GM12873 (cell line): ENCODE data around the gene SLC9A8.

Source experiments
- CTCF ChIP-seq: IDR thresholded peaks from 2 replicates; pipeline ENCODE4 v1.5.1; 2012; ENCODE audit warnings: low read depth, mild to moderate bottlenecking, moderate library complexity, low read length, control low read depth; ENCODE audit not compliant: insufficient read depth; ENCODE audit errors: missing control alignments

Gene SLC9A8

GRCh38 chr20:49929142-49929494 is 116.5 kb downstream of the SLC9A8 start:
- no peak for TF ChIP-seq CTCF

- no peak for TF ChIP-seq CTCF
These were observed 123.1 kb downstream of the SLC9A8 start for GRCh38 chr20:49935746-49936152.

- no peak for TF ChIP-seq CTCF
These were observed 123.8 kb downstream of the SLC9A8 start, which contains the start of gene RNF114 for GRCh38 chr20:49936153-49937026. Gene RNF114 (plus strand): TSS chr20:49936397. CDS start chr20:49936413, 16 bp downstream.

- no peak for TF ChIP-seq CTCF
These were observed 124.7 kb downstream of the SLC9A8 start for GRCh38 chr20:49937027-49937929.

- TF ChIP-seq CTCF = no peak
These were observed 125.8 kb downstream of the SLC9A8 start for GRCh38 chr20:49938173-49939163.

- no peak for TF ChIP-seq CTCF
These were observed 128.8 kb downstream of the SLC9A8 start for GRCh38 chr20:49941456-49941855.
